T-helper 17 cell (primary cell): ENCODE results near the gene PTPN2. TPM values are rescaled to one million over a fixed set of nuclear protein-coding genes. Genes with fewer than 3 reads are reported as not detected.
"Not testable (repeated sequence)": the region's sequence is repeated elsewhere in the genome, so short reads cannot be mapped to it uniquely, and the experiment has no call there.

Experiments used
- ATAC-seq: fragments of 150-1000 bp; cut with Tn5 transposase; 2 replicates; pipeline ENCODE4 v1.10.0; 2021; ENCODE audit warnings: mild to moderate bottlenecking, moderate library complexity
- DNase-seq, 3 donors: peaks; one replicate each; pipeline versions ENCODE4 v3.0.0 to v3.0.0-alpha.2; 2020 to 2021
- H3K9me3 ChIP-seq: one replicate; pipeline ENCODE4 v1.7.0; 2013; ENCODE audit warnings: low read length, mild to moderate bottlenecking; ENCODE audit not compliant: control insufficient read depth, poor library complexity, severe bottlenecking
- H3K27ac Mint-ChIP-seq: one replicate; pipeline ENCODE4 v1.8.0; 2022; ENCODE audit warnings: mild to moderate bottlenecking, moderate library complexity, mixed read lengths
- H3K27me3 Mint-ChIP-seq: one replicate; pipeline ENCODE4 v1.8.0; 2022; ENCODE audit warnings: mixed read lengths
- H3K36me3 Mint-ChIP-seq: one replicate; pipeline ENCODE4 v1.8.0; 2022; ENCODE audit warnings: low read depth, mixed read lengths
- H3K4me1 Mint-ChIP-seq: one replicate; pipeline ENCODE4 v1.8.0; 2022; ENCODE audit warnings: mild to moderate bottlenecking, mixed read lengths
- H3K4me3 Mint-ChIP-seq: one replicate; pipeline ENCODE4 v1.8.0; 2022; ENCODE audit warnings: mild to moderate bottlenecking, moderate library complexity, mixed read lengths
- total RNA-seq, 4 donors: library from RNA in 2 of 4; stranded (reverse) in 2 of 4; gene quantifications; one replicate each; pipeline ENCODE4 v1.2.3 and lab custom pipeline; 2022 to 2026

Gene PTPN2
- total RNA-seq, 2 donors from 2014 or later = 72.8 to 74.8 TPM

DNA sequence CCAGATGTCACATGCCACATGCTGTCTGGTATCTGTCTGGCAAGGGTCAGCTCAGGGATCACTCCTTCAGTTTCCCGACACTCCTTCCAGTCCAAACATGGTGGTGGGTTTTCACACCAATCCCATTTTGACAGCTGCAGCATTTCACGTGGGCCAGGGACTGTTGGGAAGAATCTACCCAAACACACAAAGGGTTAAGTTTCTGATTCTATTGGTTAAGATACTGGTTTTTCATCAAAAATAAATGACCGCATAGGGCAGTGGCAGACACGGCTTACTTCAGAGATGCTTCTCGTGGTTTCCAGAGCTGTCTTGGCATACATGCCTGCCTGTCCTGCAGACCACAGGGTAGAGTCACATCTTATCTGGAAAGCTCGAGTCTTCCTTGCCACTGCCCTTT is 101.5 kb downstream of the PTPN2 start:
- no peak overlapping the region for H3K4me3 Mint-ChIP-seq
- no peaks in the 10 kb centered on the region for H3K27me3 Mint-ChIP-seq
- ATAC-seq (no peak), DNase-seq (no peak)
- H3K27ac Mint-ChIP-seq = no peak overlapping the region
- H3K36me3 Mint-ChIP-seq = peaks cover 4% of the 10 kb centered on the region
- peaks cover 3% of the 10 kb centered on the region for H3K4me1 Mint-ChIP-seq
- H3K9me3 ChIP-seq = no peaks in the 10 kb centered on the region

DNA sequence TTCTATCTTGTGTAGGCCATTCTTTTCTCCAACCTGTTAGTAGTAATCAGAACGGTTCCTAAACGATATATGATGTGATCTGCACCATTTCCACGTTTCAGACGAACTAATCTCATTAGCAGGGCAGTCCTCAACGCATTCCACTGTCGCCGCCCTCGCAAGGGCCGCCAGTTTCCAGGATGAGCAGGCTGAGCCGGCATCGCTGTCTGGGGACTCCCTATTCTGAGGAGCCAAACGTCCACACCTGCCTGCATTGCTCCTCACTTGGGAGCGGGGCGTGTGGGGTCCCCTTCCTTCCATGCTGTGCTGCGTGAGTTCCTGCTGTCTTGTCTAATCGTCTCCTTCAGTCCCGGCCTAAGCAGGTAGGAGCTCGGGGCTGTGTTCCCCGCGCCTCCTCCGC is 104.6 kb downstream of the PTPN2 start:
- ATAC-seq (no peak), DNase-seq (no peak)
- H3K27ac Mint-ChIP-seq = no peak overlapping the region
- H3K36me3 Mint-ChIP-seq = peaks cover 4% of the 10 kb centered on the region
- H3K4me1 Mint-ChIP-seq = peaks cover 9% of the 10 kb centered on the region
- H3K4me3 Mint-ChIP-seq = no peak overlapping the region
- H3K9me3 ChIP-seq = no peaks in the 10 kb centered on the region
- no peaks in the 10 kb centered on the region for H3K27me3 Mint-ChIP-seq

DNA sequence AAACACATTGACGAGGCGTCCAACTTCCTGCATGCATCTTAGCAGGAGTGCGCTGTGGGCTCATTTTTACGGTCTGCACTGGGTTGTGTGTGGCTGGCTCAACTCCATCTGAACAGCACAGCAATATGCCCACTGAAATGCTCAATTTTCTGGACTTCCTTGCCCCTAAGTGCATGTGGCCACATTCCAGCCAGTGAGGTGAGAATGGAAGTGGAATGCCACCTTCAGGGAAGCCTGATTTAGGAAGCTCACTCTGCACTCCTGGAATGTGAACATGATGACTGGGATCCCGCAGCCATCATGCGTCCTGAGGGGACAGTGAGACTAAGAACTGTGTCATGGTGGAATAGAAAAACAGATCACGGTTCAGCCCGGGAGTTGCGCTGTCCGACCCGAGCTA is 105.0 kb downstream of the PTPN2 start:
- Mint-ChIP-seq H3K4me3 (peak overlapping the region; percentile 19), H3K27ac (no peak overlapping the region), H3K4me1 (peaks cover 9% of the 10 kb centered on the region), H3K27me3 (no peaks in the 10 kb centered on the region), H3K36me3 (peaks cover 2% of the 10 kb centered on the region)
- H3K9me3 ChIP-seq = no peaks in the 10 kb centered on the region
- ATAC-seq (no peak), DNase-seq (no peak)

DNA sequence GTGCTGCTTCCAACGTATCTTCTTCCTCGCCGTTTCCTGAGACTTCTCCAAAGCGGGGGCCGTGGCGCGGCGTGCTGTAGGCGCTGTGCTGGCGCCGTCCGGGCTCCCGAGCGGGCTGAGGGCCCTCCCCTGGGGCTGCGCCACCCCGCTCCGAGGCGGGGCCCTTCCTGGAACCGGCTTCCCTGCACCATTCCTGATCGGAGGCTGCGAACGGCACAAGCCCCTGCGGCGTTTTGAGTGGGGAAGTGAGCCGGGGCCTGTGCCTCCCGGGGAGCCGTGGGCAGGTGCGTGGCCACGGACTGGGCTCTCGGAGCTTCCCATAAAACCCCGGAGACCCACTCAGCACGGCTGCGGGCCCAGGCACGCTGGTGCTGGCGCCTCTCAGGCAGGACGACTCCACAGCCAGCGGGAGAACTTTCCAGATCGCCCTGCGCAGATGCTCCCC is 106.5 kb downstream of the PTPN2 start:
- DNase-seq (no peak), ATAC-seq (peak; percentile 51)
- Mint-ChIP-seq H3K27me3 (no peaks in the 10 kb centered on the region), H3K36me3 (no peaks in the 10 kb centered on the region), H3K27ac (no peak overlapping the region), H3K4me1 (peaks cover 7% of the 10 kb centered on the region), H3K4me3 (peak overlapping the region; percentile 81)
- H3K9me3 ChIP-seq = no peaks in the 10 kb centered on the region

DNA sequence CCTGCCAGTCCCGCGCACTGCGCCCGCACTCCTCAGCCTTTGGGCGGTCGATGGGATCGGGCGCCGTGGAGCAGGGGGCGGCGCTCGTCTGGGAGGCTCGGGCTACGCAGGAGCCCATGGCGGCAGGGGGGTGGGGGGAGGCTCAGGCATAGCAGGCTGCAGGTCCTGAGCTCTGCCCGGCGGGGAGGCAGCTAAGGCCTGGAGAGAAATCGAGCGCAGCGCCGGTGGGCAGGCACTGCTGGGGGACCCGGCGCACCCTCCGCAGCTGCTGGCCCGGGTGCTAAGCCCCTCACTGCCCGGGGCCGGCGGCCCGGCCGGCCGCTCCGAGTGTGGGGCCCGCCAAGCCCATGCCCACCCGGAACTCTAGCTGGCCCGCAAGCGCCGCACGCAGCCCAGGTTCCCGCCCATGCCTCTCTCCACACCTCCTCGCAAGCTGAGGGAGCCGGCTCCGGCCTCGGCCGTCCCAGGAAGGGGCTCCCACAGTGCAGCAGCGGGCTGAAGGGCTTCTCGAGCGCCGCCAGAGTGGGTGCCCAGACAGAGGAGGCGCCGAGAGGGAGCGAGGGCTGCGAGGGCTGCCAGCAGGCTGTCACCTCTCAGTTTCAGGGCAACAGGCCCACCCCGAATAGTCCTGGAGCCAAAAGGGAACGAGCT is 107.1 kb downstream of the PTPN2 start:
- Mint-ChIP-seq H3K36me3 (no peaks in the 10 kb centered on the region), H3K4me1 (peaks cover 7% of the 10 kb centered on the region), H3K27ac (no peak overlapping the region), H3K4me3 (peak overlapping the region; percentile 81), H3K27me3 (no peaks in the 10 kb centered on the region)
- no peaks in the 10 kb centered on the region for H3K9me3 ChIP-seq
- ATAC-seq = peak; percentile 35
- DNase-seq = no peak

DNA sequence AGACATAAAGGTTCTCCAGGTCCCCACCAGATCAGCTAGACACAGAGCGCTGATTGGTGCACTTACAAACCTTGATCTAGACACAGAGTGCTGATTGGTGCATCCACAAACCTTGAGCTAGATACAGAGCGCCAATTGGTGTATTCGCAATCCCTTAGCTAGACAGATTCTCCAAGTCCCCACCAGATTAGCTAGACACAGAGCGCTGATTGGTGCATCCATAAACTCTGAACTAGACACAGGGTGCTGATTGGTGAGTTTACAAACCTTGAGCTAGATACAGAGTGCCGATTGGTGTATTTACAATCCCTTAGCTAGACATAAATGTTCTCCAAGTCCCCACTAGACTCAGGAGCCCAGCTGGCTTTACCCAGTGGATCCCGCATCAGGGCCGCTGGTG is 107.6 kb downstream of the PTPN2 start:
- not testable (repeated sequence) for DNase-seq, H3K27me3 Mint-ChIP-seq, H3K9me3 ChIP-seq, H3K36me3 Mint-ChIP-seq, ATAC-seq, H3K4me1 Mint-ChIP-seq
- peak overlapping the region; percentile 34 for H3K27ac Mint-ChIP-seq
- peak overlapping the region; percentile 88 for H3K4me3 Mint-ChIP-seq

DNA sequence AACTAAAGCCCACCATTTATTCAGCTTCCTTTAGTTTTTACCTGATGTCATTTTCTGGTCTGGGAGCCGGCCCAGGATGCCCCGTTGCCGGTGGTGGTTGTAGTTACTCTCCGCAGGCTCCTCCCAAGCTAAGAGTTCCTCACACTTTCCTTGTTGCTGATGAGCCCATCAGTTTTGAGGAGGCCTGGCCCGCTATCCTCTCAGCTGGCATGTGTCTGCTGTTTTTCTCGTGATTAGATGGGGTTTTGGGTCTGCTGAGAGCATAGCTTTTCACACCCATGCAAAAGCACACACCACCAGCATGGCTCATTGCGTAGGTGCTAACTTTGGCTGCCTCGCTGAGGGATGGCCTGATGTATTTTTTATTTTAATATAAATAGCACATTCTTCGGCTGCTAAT is 109.1 kb downstream of the PTPN2 start:
- Mint-ChIP-seq H3K4me3 (peak overlapping the region; percentile 88), H3K27me3 (no peaks in the 10 kb centered on the region), H3K4me1 (peaks cover 7% of the 10 kb centered on the region), H3K36me3 (no peaks in the 10 kb centered on the region), H3K27ac (peak overlapping the region; percentile 34)
- H3K9me3 ChIP-seq = no peaks in the 10 kb centered on the region
- DNase-seq (no peak), ATAC-seq (no peak)

DNA sequence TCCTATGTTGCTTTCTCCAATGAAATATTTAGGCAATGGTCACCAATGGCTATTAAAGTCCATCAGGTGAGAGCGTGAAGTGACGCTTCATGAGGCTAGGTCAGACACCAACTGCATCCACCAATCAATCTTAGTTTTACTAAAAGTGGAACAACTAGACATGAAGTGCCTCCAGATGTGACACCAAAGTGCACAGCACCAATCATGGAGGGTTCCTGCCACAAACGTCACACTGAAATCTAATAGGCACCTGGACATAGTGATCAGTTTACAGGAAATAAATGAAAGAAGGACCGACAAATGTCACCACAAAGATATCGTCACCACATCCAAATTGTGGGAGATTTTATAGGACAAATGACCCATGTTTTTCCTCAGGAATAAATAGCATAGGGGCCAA is 110.7 kb downstream of the PTPN2 start:
- Mint-ChIP-seq H3K27ac (no peak overlapping the region), H3K27me3 (no peaks in the 10 kb centered on the region), H3K4me3 (no peak overlapping the region), H3K36me3 (no peaks in the 10 kb centered on the region), H3K4me1 (peaks cover 7% of the 10 kb centered on the region)
- ATAC-seq (no peak), DNase-seq (no peak)
- H3K9me3 ChIP-seq = no peaks in the 10 kb centered on the region

DNA sequence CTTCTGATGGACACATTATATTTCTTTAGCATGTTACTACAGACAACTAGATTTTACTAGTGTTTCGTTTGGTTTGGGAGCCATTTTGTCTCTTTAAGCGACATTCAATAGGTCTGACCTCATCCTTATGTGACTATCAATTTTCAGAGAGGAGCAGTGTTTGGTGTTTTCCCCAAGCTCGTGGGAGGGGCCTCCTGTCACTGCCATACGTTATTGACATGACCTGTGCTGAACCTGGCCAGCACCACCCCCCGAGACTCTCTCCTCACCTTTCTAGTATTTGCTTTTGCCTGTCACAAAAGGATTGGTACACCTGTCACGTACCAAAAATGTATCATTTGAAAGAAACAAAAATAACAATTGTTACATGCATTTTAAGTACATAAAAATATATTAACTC is 111.9 kb downstream of the PTPN2 start:
- no peak for ATAC-seq
- Mint-ChIP-seq H3K27ac (no peak overlapping the region), H3K36me3 (no peaks in the 10 kb centered on the region), H3K27me3 (no peaks in the 10 kb centered on the region), H3K4me3 (no peak overlapping the region), H3K4me1 (peaks cover 7% of the 10 kb centered on the region)
- DNase-seq = no peak
- H3K9me3 ChIP-seq = no peaks in the 10 kb centered on the region

DNA sequence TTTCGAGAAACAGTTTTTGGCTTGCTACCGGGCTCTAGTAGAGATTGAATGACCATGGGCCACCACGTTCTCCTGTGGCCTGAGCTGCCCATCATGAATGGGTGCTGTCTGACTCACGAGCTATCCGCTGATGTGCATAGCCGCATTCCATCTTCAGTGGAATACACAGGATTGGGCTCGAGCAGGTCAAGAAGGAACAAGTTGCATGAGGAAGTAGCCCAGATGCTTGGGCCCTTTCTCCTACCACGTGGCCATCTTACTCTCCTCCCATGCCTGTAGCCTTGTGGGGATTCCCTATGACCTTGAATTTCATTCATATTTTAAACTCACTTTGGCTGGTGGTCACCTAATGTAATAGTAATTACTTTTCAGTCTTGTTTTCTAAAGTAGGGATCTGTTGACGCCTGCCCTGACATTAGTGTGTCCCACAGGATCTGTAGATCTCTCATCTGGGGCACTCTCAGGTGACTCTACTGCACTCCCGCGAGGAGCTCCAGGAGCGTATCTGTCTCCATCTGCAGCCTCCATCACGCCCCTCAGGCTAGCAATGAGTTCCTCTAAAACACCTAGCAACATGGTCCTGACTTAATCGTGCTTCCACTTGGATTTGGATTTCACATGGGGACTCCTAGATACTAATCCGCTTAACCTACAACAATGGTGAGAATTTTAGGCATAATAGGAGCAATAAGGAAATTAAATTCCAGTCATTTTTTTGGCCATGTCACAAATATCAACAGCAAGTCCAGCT is 113.4 kb downstream of the PTPN2 start:
- H3K4me3 Mint-ChIP-seq = no peak overlapping the region
- no peaks in the 10 kb centered on the region for H3K27me3 Mint-ChIP-seq
- no peaks in the 10 kb centered on the region for H3K9me3 ChIP-seq
- no peak overlapping the region for H3K27ac Mint-ChIP-seq
- H3K4me1 Mint-ChIP-seq = peaks cover 7% of the 10 kb centered on the region
- DNase-seq = no peak
- ATAC-seq = no peak
- H3K36me3 Mint-ChIP-seq = no peaks in the 10 kb centered on the region

DNA sequence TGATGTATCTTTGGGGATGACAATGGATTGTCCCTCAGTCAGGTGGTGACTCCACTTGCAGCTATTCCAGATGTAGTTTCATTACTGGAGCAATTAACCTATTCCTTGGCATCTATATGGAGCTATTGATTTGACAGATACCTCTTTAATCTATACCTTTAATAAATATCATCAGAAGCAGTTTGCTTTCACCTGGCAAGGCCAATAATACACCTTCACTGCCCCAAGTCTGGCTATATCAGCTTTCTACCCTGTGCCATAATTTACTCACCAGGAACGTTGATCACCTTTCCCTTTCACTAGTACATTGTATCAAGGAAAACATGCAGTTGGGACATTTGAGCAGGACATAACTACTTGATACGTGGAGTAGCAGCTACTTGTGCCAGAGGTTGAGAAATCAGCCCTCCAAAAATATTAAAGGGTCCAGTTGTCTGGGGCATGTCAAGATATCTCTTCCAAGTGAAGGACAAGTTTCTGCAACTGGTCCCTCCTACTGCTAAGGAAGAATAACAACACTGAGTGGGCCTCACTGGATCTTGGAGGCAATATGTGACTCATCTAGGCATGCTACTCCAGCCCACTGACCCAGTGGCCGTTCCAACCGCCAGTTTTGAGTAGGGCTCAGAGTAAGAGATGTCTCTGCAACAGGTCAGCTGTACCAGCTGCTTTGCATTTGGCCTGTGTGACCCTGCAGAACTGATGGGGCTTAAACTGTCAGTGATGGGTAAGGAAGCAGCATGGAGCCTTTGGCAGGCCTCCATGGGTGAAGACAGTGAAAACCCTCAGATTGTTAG is 114.2 kb downstream of the PTPN2 start:
- H3K9me3 ChIP-seq = no peaks in the 10 kb centered on the region
- no peak overlapping the region for H3K4me3 Mint-ChIP-seq
- no peak overlapping the region for H3K27ac Mint-ChIP-seq
- no peaks in the 10 kb centered on the region for H3K27me3 Mint-ChIP-seq
- no peaks in the 10 kb centered on the region for H3K36me3 Mint-ChIP-seq
- peaks cover 3% of the 10 kb centered on the region for H3K4me1 Mint-ChIP-seq
- ATAC-seq = no peak
- DNase-seq = no peak

DNA sequence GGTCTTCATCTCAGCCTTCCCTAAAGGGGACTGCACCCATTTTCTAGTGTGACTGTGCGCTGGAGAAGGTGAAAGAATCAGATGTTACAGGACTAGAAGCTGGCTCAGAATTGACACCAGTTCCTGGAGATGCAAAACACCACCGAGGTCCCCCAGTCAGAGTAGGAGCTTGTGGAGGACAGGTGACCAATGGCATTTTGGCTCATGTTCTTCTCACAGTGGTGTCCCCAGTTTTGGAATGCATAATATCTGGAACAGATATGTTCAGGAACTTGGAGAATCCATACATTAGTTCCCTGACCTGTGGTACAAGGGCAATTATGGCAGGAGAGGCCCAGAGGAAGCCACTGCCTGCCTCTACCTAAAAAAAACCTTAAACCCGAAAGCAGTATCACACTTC is 114.9 kb downstream of the PTPN2 start:
- no peaks in the 10 kb centered on the region for H3K4me1 Mint-ChIP-seq
- no peak overlapping the region for H3K27ac Mint-ChIP-seq
- no peak for ATAC-seq
- no peak for DNase-seq
- no peaks in the 10 kb centered on the region for H3K9me3 ChIP-seq
- H3K36me3 Mint-ChIP-seq = no peaks in the 10 kb centered on the region
- H3K4me3 Mint-ChIP-seq = no peak overlapping the region
- H3K27me3 Mint-ChIP-seq = no peaks in the 10 kb centered on the region

DNA sequence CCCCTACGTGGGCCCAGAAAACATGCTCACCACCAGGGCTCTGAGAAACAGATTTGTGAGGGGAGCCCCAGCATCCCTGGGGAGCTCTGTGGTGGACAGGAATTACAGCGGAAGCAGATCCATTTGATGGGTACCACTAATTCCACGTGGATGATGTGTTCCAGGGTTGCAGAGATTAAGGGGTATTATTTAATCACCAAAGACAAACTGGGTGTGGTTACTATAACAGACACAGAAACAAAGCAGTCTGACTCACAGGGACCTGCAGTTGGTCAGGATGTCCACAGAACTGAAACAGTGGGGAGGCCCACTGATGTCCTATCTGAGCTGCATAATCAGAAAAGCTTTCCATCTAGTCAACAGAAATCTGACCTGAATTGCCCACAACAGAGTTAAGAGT is 115.4 kb downstream of the PTPN2 start:
- no peaks in the 10 kb centered on the region for H3K4me1 Mint-ChIP-seq
- ATAC-seq (no peak), DNase-seq (no peak)
- no peak overlapping the region for H3K4me3 Mint-ChIP-seq
- no peaks in the 10 kb centered on the region for H3K27me3 Mint-ChIP-seq
- H3K27ac Mint-ChIP-seq = no peak overlapping the region
- no peaks in the 10 kb centered on the region for H3K36me3 Mint-ChIP-seq
- no peaks in the 10 kb centered on the region for H3K9me3 ChIP-seq
